ENCODE data around the gene SERINC3. TPM values are rescaled to one million over a fixed set of nuclear protein-coding genes. Genes with fewer than 3 reads are reported as not detected.

Gene SERINC3
- 143 TPM for total RNA-seq
- long read RNA-seq, full-length matches to known transcripts: 476 of 519 reads
- long read RNA-seq, partial matches to known transcripts: 22 of 519 reads
- long read RNA-seq, other reads (novel, unspliced or antisense): 21 of 519 reads

GRCh38 chr20:44521484-44522481, at the start of gene SERINC3:
Gene SERINC3 (minus strand): TSS chr20:44522070. CDS start chr20:44521951, 119 bp downstream.
- DNase-seq: peak; percentile 98
- Histone ChIP-seq H3K36me3 (peaks cover 6% of the 10 kb centered on the region), H3K27ac (peak within 1 kb of the TSS; percentile 96), H3K27me3 (no peaks in the 10 kb centered on the region), H3K4me1 (peaks cover 42% of the 10 kb centered on the region), H3K4me3 (peak within 1 kb of the TSS; percentile 78), H3K9me3 (no peaks in the 10 kb centered on the region)
- TF ChIP-seq CTCF (IDR thresholded peaks at IDR 0.05): no peak
- ATAC-seq: peak; percentile 100
- intact Hi-C loops (cut with DNase I): no loop called here

GRCh38 chr20:44571362-44571988, 49.6 kb upstream of the SERINC3 start:
- Histone ChIP-seq H3K4me1 (peaks cover 33% of the 10 kb centered on the region), H3K27ac (no peak overlapping the region), H3K36me3 (no peaks in the 10 kb centered on the region), H3K4me3 (no peak overlapping the region), H3K27me3 (no peaks in the 10 kb centered on the region), H3K9me3 (no peaks in the 10 kb centered on the region)
- ATAC-seq: no peak
- DNase-seq: no peak
- intact Hi-C loops (cut with DNase I): no loop called here
- TF ChIP-seq CTCF (IDR thresholded peaks at IDR 0.05): no peak

GRCh38 chr20:44570367-44570766, 48.5 kb upstream of the SERINC3 start:
- no peak for TF ChIP-seq CTCF (IDR thresholded peaks at IDR 0.05)
- DNase-seq (no peak), ATAC-seq (no peak)
- peaks cover 29% of the 10 kb centered on the region for H3K4me1 ChIP-seq
- no peaks in the 10 kb centered on the region for H3K27me3 ChIP-seq
- H3K36me3 ChIP-seq: no peaks in the 10 kb centered on the region
- no peaks in the 10 kb centered on the region for H3K9me3 ChIP-seq
- no peak overlapping the region for H3K4me3 ChIP-seq
- intact Hi-C loops (cut with DNase I): no loop called here
- no peak overlapping the region for H3K27ac ChIP-seq

GRCh38 chr20:44566811-44567210, 44.9 kb upstream of the SERINC3 start:
- Histone ChIP-seq H3K27ac (no peak overlapping the region), H3K4me3 (no peak overlapping the region), H3K36me3 (no peaks in the 10 kb centered on the region), H3K9me3 (no peaks in the 10 kb centered on the region), H3K27me3 (no peaks in the 10 kb centered on the region), H3K4me1 (peaks cover 2% of the 10 kb centered on the region)
- ATAC-seq (no peak), DNase-seq (no peak)
- TF ChIP-seq CTCF (IDR thresholded peaks at IDR 0.05): no peak
- intact Hi-C loops (cut with DNase I): no loop called here

GRCh38 chr20:44566018-44566417, 44.1 kb upstream of the SERINC3 start:
- Histone ChIP-seq H3K27me3 (no peaks in the 10 kb centered on the region), H3K4me3 (no peak overlapping the region), H3K9me3 (no peaks in the 10 kb centered on the region), H3K36me3 (no peaks in the 10 kb centered on the region), H3K27ac (no peak overlapping the region), H3K4me1 (no peaks in the 10 kb centered on the region)
- ATAC-seq: no peak
- DNase-seq: no peak
- no peak for TF ChIP-seq CTCF (IDR thresholded peaks at IDR 0.05)
- intact Hi-C loops (cut with DNase I): no loop called here
